Measurements from ENCODE around the gene AP2S1.
"Not testable (repeated sequence)": the region's sequence is repeated elsewhere in the genome, so short reads cannot be mapped to it uniquely, and the experiment has no call there.

The AP2S1 gene

DNA sequence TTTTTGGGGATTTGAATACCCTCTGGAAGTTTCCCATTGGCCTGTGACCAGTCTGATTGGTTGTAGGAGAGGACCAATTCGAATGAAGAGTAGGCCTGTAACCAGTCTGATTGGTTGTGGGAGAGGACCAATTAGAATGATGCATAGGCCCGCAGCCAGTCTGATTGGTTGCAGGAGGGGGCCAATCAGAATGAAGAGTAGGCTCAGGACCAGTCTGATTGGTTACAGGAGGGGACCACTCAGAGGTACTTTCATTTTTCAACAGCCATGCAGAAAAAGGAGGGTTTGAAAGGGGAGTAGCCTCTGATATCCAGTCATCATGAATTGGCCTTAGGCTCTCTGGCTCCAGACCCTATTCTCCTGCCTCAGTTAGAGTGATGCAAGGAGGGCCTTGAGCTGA, 31.8 kb downstream of the AP2S1 start:
- Histone ChIP-seq H3K4me1 (ENCODE audit: control insufficient read depth, insufficient read depth, low read length) (no peaks in the 10 kb centered on the region; the same call in 1 of the 2 replicates), H3K36me3 (ENCODE audit: control insufficient read depth, insufficient read depth, low read length) (no peaks in the 10 kb centered on the region), H3K9ac (ENCODE audit: low read length) (no peak overlapping the region), H3K27ac (ENCODE audit: low read depth, low read length) (no peak overlapping the region), H3K27me3 (ENCODE audit: control insufficient read depth, insufficient read depth, low read length) (no peaks in the 10 kb centered on the region), H3K9me3 (ENCODE audit: control insufficient read depth, insufficient read depth, low read depth, low read length) (no peaks in the 10 kb centered on the region), H3K4me3 (ENCODE audit: low read depth, low read length) (no peak overlapping the region)

DNA sequence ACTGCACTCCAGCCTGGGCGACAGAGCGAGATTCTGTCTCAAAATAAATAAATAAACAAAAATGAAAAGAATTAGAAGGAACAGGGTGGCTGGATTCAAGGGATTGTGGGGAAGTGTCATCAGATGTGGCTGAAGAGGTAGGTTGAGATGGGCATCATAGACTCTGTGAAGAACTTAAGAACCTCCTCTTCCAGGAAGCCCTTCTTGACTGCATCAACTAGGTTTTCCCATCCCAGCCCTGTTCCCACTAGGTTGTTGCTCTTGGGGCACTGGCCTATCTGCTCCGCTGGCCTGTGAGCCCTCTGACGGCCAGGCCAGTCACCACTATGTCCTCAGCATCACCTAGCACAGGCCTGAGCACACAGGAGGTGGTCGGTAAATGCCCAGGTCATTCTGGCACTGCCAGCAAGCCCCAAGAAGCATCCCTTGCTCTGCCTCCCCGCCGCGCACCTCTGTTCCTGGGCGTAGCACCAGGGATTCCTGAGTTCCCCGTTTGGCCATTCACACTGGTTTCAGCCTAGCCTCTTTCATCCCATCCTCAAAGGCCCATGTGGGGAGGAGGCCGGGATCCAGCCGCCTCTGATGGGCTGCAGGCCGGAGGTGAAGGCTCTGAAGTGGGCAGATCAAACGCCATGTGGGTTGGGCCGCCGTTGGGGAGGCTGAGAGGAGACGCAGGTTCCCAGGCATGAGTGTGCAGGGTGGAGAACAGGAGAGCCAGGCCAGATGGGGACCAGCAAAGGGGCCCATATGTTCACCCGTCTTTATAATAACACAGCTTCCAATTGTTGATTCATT, 34.6 kb downstream of the AP2S1 start:
- no peaks in the 10 kb centered on the region for H3K36me3 ChIP-seq (ENCODE audit: control insufficient read depth, insufficient read depth, low read length)
- H3K27ac ChIP-seq (ENCODE audit: low read depth, low read length): no peak overlapping the region
- H3K27me3 ChIP-seq (ENCODE audit: control insufficient read depth, insufficient read depth, low read length): no peaks in the 10 kb centered on the region
- H3K4me3 ChIP-seq (ENCODE audit: low read depth, low read length): no peak overlapping the region
- H3K4me1 ChIP-seq (ENCODE audit: control insufficient read depth, insufficient read depth, low read length): peaks cover 11% of the 10 kb centered on the region
- no peak overlapping the region for H3K9ac ChIP-seq (ENCODE audit: low read length)
- no peaks in the 10 kb centered on the region for H3K9me3 ChIP-seq (ENCODE audit: control insufficient read depth, insufficient read depth, low read depth, low read length)

DNA sequence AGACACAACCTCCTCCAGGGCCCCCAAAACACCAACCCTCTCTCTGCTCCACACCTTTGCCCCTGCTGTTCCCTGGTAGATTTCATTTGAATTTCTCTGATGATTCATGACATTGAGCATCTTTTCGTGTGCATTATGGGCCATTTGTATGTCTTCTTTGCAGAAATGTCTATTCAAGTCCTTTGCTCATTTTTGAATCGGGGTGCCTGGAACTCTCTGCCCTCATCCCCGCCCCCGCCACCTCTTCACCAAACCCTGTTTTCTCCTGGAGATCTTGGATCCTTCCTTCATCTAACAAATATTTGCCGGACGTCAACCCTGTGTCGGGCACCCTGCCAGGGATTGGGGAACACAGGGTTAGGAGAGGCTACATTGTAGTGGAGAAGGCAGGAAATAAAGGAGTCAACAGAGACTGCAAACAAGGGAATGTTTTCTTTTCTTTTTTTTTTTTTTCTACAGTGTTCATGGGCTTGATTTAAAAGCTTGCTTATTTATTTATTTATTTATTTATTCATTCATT, 36.7 kb downstream of the AP2S1 start:
- Histone ChIP-seq H3K36me3 (ENCODE audit: control insufficient read depth, insufficient read depth, low read length) (no peaks in the 10 kb centered on the region), H3K27me3 (ENCODE audit: control insufficient read depth, insufficient read depth, low read length) (no peaks in the 10 kb centered on the region), H3K4me1 (ENCODE audit: control insufficient read depth, insufficient read depth, low read length) (peaks cover 11% of the 10 kb centered on the region), H3K4me3 (ENCODE audit: low read depth, low read length) (no peak overlapping the region), H3K9ac (ENCODE audit: low read length) (no peak overlapping the region), H3K27ac (ENCODE audit: low read depth, low read length) (no peak overlapping the region), H3K9me3 (ENCODE audit: control insufficient read depth, insufficient read depth, low read depth, low read length) (no peaks in the 10 kb centered on the region)

DNA sequence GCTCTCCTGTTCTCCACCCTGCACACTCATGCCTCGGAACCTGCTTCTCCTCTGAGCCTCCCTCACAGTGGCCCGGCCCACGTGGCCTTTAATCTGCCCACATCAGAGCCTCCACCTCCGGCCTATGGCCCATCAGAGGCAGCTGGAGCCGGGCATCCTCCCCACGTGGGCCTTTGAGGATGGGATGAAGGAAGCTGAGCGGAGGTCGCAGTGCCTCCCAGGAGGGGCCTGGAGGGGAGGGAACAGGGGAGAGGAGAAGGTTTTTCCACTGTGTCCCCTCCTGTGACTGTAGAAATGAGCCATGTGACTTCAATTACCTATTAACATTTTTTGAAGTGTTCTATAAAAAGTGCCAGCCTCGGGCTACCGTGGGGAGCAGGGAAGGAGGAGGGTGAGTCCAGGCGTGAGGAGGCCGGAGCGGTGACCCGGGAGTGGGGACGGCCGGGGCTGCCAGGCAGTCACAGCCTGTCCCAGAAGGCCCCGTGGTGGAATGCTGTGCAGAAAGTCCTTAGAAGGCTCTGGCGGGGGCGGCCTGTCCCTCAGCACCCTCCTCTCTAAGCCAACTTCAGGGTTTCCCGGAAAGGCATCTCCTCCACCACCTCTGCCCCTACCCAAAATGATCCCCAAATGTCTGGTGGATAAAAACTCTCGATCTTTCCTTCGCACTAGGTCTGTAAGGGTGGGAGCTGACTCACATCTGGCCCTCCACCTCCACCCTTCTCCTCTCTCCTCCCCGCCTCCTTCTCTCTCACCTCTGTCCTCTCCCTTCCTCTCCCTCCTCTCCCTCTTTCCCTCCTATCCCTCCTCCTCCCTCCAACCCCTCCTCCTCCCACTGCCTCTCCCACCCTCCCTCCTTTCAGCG, 37.4 kb downstream of the AP2S1 start:
- Histone ChIP-seq H3K36me3 (ENCODE audit: control insufficient read depth, insufficient read depth, low read length) (no peaks in the 10 kb centered on the region), H3K4me3 (ENCODE audit: low read depth, low read length) (no peak overlapping the region), H3K4me1 (ENCODE audit: control insufficient read depth, insufficient read depth, low read length) (peaks cover 11% of the 10 kb centered on the region), H3K9me3 (ENCODE audit: control insufficient read depth, insufficient read depth, low read depth, low read length) (no peaks in the 10 kb centered on the region), H3K9ac (ENCODE audit: low read length) (no peak overlapping the region), H3K27me3 (ENCODE audit: control insufficient read depth, insufficient read depth, low read length) (no peaks in the 10 kb centered on the region), H3K27ac (ENCODE audit: low read depth, low read length) (no peak overlapping the region)

DNA sequence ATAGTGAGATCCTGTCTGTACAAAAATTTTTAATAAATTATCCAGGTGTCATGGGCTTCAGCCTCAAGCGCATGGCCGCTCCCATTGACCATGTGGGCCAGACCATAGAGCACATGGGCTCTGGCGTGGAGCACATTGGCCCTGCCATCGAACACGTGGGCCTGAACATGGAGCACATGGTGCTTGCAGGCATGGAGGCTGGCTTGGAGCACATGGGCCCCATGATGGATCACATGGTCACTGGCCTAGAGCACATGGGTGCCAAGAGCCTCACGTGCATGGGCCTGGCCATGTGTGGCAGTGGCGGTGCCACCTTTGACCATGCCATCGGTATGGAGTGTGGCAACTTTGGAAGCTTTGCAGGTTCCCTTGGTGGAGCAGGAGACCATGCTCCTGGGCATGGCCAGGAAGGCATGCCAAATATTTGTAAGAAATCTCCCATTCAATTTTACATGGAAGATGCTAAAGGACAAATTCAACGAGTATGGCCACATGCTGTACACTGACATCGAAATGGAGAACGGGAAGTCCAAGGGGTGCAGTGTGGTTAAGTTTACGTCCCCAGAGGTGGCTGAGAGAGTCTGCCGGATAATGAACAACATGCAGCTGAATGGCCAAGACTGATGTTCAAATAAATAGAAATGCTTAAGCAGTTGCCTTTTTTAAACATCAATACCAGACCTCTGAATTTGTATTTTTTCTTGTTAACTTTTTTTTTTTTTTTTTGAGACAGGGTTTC, 40.9 kb downstream of the AP2S1 start:
- no peaks in the 10 kb centered on the region for H3K9me3 ChIP-seq (ENCODE audit: control insufficient read depth, insufficient read depth, low read depth, low read length)
- no peaks in the 10 kb centered on the region for H3K36me3 ChIP-seq (ENCODE audit: control insufficient read depth, insufficient read depth, low read length)
- no peak overlapping the region for H3K9ac ChIP-seq (ENCODE audit: low read length)
- no peak overlapping the region for H3K27ac ChIP-seq (ENCODE audit: low read depth, low read length)
- peaks cover 11% of the 10 kb centered on the region for H3K4me1 ChIP-seq (ENCODE audit: control insufficient read depth, insufficient read depth, low read length)
- H3K27me3 ChIP-seq (ENCODE audit: control insufficient read depth, insufficient read depth, low read length): no peaks in the 10 kb centered on the region
- no peak overlapping the region for H3K4me3 ChIP-seq (ENCODE audit: low read depth, low read length)

DNA sequence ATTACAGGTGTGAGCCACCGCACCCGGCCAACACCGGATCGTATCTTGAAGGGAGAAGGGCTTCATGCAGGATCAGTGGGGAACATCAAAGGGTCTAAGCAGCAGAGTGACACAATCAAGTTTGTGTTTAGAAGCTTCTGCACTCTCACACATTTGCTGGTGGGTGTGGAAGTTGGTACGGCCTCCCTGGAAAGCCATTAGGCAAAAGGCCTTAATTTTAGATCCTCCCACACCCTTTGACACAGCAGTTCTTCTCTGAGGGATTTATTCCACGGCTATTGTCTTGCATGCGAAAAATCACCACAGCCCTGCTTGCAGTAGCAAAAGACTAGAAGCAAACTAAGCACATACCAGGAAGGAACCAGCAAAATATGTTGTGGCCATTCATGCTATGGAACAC, 44.0 kb downstream of the AP2S1 start:
- no peaks in the 10 kb centered on the region for H3K36me3 ChIP-seq (ENCODE audit: control insufficient read depth, insufficient read depth, low read length)
- H3K9me3 ChIP-seq (ENCODE audit: control insufficient read depth, insufficient read depth, low read depth, low read length): no peaks in the 10 kb centered on the region
- H3K9ac ChIP-seq (ENCODE audit: low read length): no peak overlapping the region
- H3K27ac ChIP-seq (ENCODE audit: low read depth, low read length): no peak overlapping the region
- no peaks in the 10 kb centered on the region; the same call in 1 of the 2 replicates for H3K4me1 ChIP-seq (ENCODE audit: control insufficient read depth, insufficient read depth, low read length)
- no peak overlapping the region for H3K4me3 ChIP-seq (ENCODE audit: low read depth, low read length)
- no peaks in the 10 kb centered on the region for H3K27me3 ChIP-seq (ENCODE audit: control insufficient read depth, insufficient read depth, low read length)

DNA sequence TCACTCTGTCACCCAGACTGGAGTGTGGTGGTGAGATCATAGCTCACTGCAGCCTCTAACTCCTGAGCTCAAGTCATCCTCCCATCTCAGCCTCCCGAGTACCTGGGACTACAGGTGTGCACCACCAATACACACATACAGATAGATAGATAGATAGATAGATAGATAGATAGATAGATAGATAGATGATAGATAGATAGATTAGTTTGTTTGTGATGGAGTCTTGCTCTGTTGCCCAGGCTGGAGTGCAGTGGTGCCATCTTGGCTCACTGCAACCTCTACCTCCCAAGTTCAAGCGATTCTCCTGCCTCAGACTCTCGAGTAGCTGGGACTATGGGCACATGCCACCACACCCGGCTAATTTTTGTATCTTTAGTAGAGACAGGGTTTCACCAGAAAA, 46.2 kb downstream of the AP2S1 start:
- H3K36me3 ChIP-seq (ENCODE audit: control insufficient read depth, insufficient read depth, low read length); H3K27ac ChIP-seq (ENCODE audit: low read depth, low read length); H3K4me3 ChIP-seq (ENCODE audit: low read depth, low read length); H3K9me3 ChIP-seq (ENCODE audit: control insufficient read depth, insufficient read depth, low read depth, low read length); H3K4me1 ChIP-seq (ENCODE audit: control insufficient read depth, insufficient read depth, low read length); H3K27me3 ChIP-seq (ENCODE audit: control insufficient read depth, insufficient read depth, low read length); H3K9ac ChIP-seq (ENCODE audit: low read length): not testable (repeated sequence)

DNA sequence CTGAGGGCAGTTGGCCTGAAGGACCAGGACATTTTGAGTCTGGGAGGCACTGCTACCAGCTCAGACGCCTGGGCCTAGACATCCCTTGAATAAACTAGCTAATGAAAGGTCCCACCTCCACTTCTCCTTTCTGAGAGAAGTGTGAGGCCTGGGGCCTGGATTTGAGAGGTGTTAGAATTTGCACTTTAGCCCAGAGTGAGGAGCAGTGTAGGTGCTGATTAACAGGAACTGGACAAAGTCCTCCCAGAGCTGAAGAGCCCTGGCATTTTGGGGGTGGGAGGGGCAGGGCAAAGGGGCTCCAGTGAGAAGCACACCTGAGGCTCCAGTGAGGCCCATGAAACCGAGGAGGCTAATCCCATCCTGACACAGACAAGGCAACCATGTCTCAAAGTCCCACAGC, 47.1 kb downstream of the AP2S1 start:
- Histone ChIP-seq H3K9me3 (ENCODE audit: control insufficient read depth, insufficient read depth, low read depth, low read length) (no peaks in the 10 kb centered on the region), H3K27ac (ENCODE audit: low read depth, low read length) (no peak overlapping the region), H3K9ac (ENCODE audit: low read length) (no peak overlapping the region), H3K4me3 (ENCODE audit: low read depth, low read length) (no peak overlapping the region), H3K27me3 (ENCODE audit: control insufficient read depth, insufficient read depth, low read length) (no peaks in the 10 kb centered on the region), H3K4me1 (ENCODE audit: control insufficient read depth, insufficient read depth, low read length) (no peaks in the 10 kb centered on the region; the same call in 1 of the 2 replicates), H3K36me3 (ENCODE audit: control insufficient read depth, insufficient read depth, low read length) (no peaks in the 10 kb centered on the region)

DNA sequence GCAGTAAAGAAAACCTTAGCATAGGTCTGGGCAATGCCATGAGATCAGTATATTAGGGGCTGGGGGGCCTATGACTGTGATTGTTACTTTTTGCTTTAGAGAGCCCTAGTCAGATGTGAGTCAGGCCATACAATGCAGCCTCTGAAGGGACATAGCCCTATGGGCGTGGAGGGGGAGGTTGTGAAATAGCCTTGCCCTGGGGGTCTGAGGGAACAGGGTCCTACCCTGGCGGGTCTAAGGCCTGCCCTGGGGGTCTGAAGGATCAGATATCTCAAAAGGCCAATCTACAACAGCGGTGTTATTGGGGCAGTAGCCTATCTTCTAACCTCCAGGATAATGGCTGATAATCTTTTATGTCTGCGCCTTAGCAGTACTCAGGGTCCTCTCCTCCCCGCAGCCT, 48.5 kb downstream of the AP2S1 start:
- no peaks in the 10 kb centered on the region for H3K36me3 ChIP-seq (ENCODE audit: control insufficient read depth, insufficient read depth, low read length)
- H3K9me3 ChIP-seq (ENCODE audit: control insufficient read depth, insufficient read depth, low read depth, low read length): no peaks in the 10 kb centered on the region
- no peaks in the 10 kb centered on the region; the same call in 1 of the 2 replicates for H3K4me1 ChIP-seq (ENCODE audit: control insufficient read depth, insufficient read depth, low read length)
- H3K27ac ChIP-seq (ENCODE audit: low read depth, low read length): no peak overlapping the region
- H3K4me3 ChIP-seq (ENCODE audit: low read depth, low read length): no peak overlapping the region
- no peak overlapping the region for H3K9ac ChIP-seq (ENCODE audit: low read length)
- H3K27me3 ChIP-seq (ENCODE audit: control insufficient read depth, insufficient read depth, low read length): no peaks in the 10 kb centered on the region

DNA sequence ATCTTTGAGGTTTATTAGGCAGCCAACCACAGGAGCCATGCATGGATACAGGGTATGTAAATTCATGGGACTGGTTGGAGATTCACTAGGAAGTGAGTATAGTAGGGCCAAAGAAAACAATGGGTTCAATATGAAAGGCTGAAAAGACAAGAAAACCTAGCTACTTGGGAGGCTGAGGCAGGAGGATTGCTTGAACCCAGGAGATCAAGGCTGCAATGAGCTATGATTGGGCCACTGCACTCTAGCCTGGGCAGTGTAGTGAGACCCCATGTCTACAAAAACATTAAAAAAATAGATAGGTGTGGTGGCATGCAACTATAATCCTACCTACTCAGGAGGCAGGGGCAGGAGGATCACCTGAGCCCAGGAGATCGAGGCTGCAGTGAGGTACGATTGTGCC, 51.9 kb downstream of the AP2S1 start:
- no peaks in the 10 kb centered on the region for H3K27me3 ChIP-seq (ENCODE audit: control insufficient read depth, insufficient read depth, low read length)
- no peak overlapping the region for H3K27ac ChIP-seq (ENCODE audit: low read depth, low read length)
- no peak overlapping the region for H3K4me3 ChIP-seq (ENCODE audit: low read depth, low read length)
- H3K9ac ChIP-seq (ENCODE audit: low read length): no peak overlapping the region
- no peaks in the 10 kb centered on the region for H3K9me3 ChIP-seq (ENCODE audit: control insufficient read depth, insufficient read depth, low read depth, low read length)
- H3K4me1 ChIP-seq (ENCODE audit: control insufficient read depth, insufficient read depth, low read length): peaks cover 3% of the 10 kb centered on the region; the same call in 1 of the 2 replicates
- H3K36me3 ChIP-seq (ENCODE audit: control insufficient read depth, insufficient read depth, low read length): no peaks in the 10 kb centered on the region

All from HUES6 (cell line).